K562 (cell line): Measurements from ENCODE around the gene TCF4. TPM values are rescaled to one million over a fixed set of nuclear protein-coding genes. Genes with fewer than 3 reads are reported as not detected.
A peak's percentile ranks its signal among the peaks of the same experiment; 100 is the strongest.

Experiments
- ATAC-seq: fragments of 200-7000 bp; cut with Tn5 transposase; 3 replicates; pipeline ENCODE4 v1.9.1; 2020; ENCODE audit warnings: moderate library complexity
- BruUV-seq: library from RNA; stranded (reverse); fragments of 400-500 nt; replicated peaks from 2 replicates; lab custom pipeline; 2021; lab: Mats Ljungman, UMichigan
- CTCF ChIA-PET: fragments of 300-600 bp; formaldehyde crosslinking; extraction: SDS; loops from one replicate; lab custom pipeline; 2021; ENCODE audit warnings: low intra/inter-chr PET ratio; lab: Yijun Ruan, JAX
- POLR2A ChIA-PET: fragments of 300-600, 350-650 bp; sonication (Branson Sonifier 250); formaldehyde crosslinking; extraction: SDS; loops from one replicate; lab custom pipeline; 2021; ENCODE audit warnings: antibody characterized with exemption, inconsistent platforms; lab: Yijun Ruan, JAX
- DNase-seq, 4 experiments: peaks; one replicate each; pipeline versions ENCODE4 v3.0.0 to v3.0.0-alpha.2; 2011 to 2018; ENCODE audit warnings: low spot score in 3 of 4, mixed read lengths in 3 of 4; ENCODE audit errors: extremely low read depth in 1 of 4
- FAIRE-seq: peaks from 2 replicates; lab custom pipeline; 2011; peaks lifted over from hg19 to GRCh38; lab: Jason Lieb, UNC
- H2AFZ ChIP-seq: 2 replicates; pipeline ENCODE4 v1.6.0; 2011; ENCODE audit warnings: low read depth, low read length, control low read depth, inconsistent platforms
- H3K27ac ChIP-seq: fragments of 200-600 bp; 3 replicates; pipeline ENCODE4 v1.8.0; 2011; ENCODE audit warnings: low read depth, mild to moderate bottlenecking, control low read depth, inconsistent platforms, low read length, moderate library complexity, mixed read lengths; ENCODE audit errors: extremely low read depth
- H3K27me3 ChIP-seq, 2 experiments: fragments of 300-600 bp in 1 of 2; 2 replicates in 1 of 2; 3 replicates in 1 of 2; pipeline versions ENCODE4 v1.6.0 to v1.8.0; 2011; ENCODE audit warnings: inconsistent platforms in 2 of 2, low read length in 2 of 2, mild to moderate bottlenecking in 1 of 2, mixed read lengths in 1 of 2, moderate library complexity in 1 of 2; ENCODE audit not compliant: control insufficient read depth in 2 of 2, insufficient read depth in 2 of 2
- H3K36me3 ChIP-seq: fragments of 300-600 bp; 3 replicates; pipeline ENCODE4 v1.8.0; 2011; ENCODE audit warnings: mild to moderate bottlenecking, low read length, inconsistent platforms; ENCODE audit not compliant: control insufficient read depth, insufficient read depth
- H3K4me1 ChIP-seq, 2 experiments: fragments of 200-600 bp in 1 of 2; replicated peaks in 1 of 2; 2 replicates in 1 of 2; 3 replicates in 1 of 2; pipeline versions ENCODE4 v1.5.1 to v1.8.0; 2011; ENCODE audit warnings: inconsistent platforms in 2 of 2, low read length in 2 of 2, mild to moderate bottlenecking in 1 of 2, mixed read lengths in 1 of 2, moderate library complexity in 1 of 2; ENCODE audit not compliant: control insufficient read depth in 2 of 2, insufficient read depth in 2 of 2
- H3K4me2 ChIP-seq: 2 replicates; pipeline ENCODE4 v1.6.1; 2011; ENCODE audit warnings: low read length, control low read depth, inconsistent platforms, mixed read lengths; ENCODE audit not compliant: insufficient read depth
- H3K4me3 ChIP-seq: fragments of 200-600 bp; sonication (generic), shearing (Covaris generic); 2 replicates; pipeline ENCODE4 v1.5.1; 2016; ENCODE audit warnings: control low read depth, inconsistent platforms
- H3K79me2 ChIP-seq: fragments of 200-600 bp; 3 replicates; pipeline ENCODE4 v1.8.0; 2011; ENCODE audit warnings: low read length, inconsistent platforms; ENCODE audit not compliant: control insufficient read depth, insufficient read depth
- H3K9ac ChIP-seq, 2 experiments: 2 replicates each; pipeline versions ENCODE4 v1.6.0 to v1.6.1; 2011; ENCODE audit warnings: low read depth in 2 of 2, low read length in 2 of 2, control low read depth in 1 of 2, inconsistent platforms in 1 of 2, mild to moderate bottlenecking in 1 of 2, mixed read lengths in 1 of 2; ENCODE audit not compliant: insufficient read depth in 1 of 2
- H3K9me1 ChIP-seq: one replicate; pipeline ENCODE4 v1.6.0; 2011; ENCODE audit warnings: inconsistent platforms, mild to moderate bottlenecking, low read length, moderate library complexity; ENCODE audit not compliant: control insufficient read depth, insufficient read depth
- H3K9me3 ChIP-seq: replicated peaks from 2 replicates; pipeline ENCODE4 v1.5.1; 2011; ENCODE audit warnings: low read depth, low read length, inconsistent platforms; ENCODE audit not compliant: control insufficient read depth, insufficient read depth
- H4K20me1 ChIP-seq: replicated peaks from 2 replicates; pipeline ENCODE4 v1.6.1; 2011; ENCODE audit warnings: low read length, inconsistent platforms, mixed read lengths; ENCODE audit not compliant: control insufficient read depth, insufficient read depth
- ATF2 ChIP-seq: sonication (generic); formaldehyde crosslinking; IDR thresholded peaks from 2 replicates; pipeline ENCODE4 v1.8.1; 2022; ENCODE audit warnings: missing genetic modification reagents
- CSDE1 ChIP-seq, 2 experiments: fragments of 450-650 bp; IDR thresholded peaks; 2 replicates each; pipeline ENCODE4 v1.6.1; 2016; ENCODE audit warnings: mild to moderate bottlenecking in 1 of 2
- E2F8 ChIP-seq: fragments of 450-650 bp; IDR thresholded peaks from 2 replicates; pipeline ENCODE4 v1.7.1; 2018; ENCODE audit warnings: mild to moderate bottlenecking, low read depth; ENCODE audit not compliant: partially characterized antibody
- HMBOX1 ChIP-seq: sonication (generic); IDR thresholded peaks from 2 replicates; pipeline ENCODE4 v1.6.1; 2016
- HMG20B ChIP-seq: fragments of 250-450 bp; sonication (Bioruptor Pico); IDR thresholded peaks from 2 replicates; pipeline ENCODE4 v1.5.0; 2021; ENCODE audit warnings: mild to moderate bottlenecking
- NR2C2 ChIP-seq, 2 experiments: fragments of 200-800 bp in 1 of 2; sonication (Bioruptor generic) in 1 of 2; sonication (generic) in 1 of 2; formaldehyde crosslinking in 1 of 2; IDR thresholded peaks; 2 replicates each; pipeline versions ENCODE4 v1.6.1 to v1.8.0; 2016 to 2022; ENCODE audit warnings: mild to moderate bottlenecking in 1 of 2, missing compliant biosample characterization in 1 of 2, missing genetic modification characterization in 1 of 2, missing genetic modification reagents in 1 of 2
- SMARCC2 ChIP-seq: fragments of 450-650 bp; IDR thresholded peaks from 2 replicates; pipeline ENCODE4 v1.6.1; 2017; ENCODE audit warnings: antibody characterized with exemption, moderate library complexity, mild to moderate bottlenecking, low read depth
- TCF3 ChIP-seq: sonication (generic); formaldehyde crosslinking; IDR thresholded peaks from 2 replicates; pipeline ENCODE4 v1.4.0; 2020; ENCODE audit warnings: mild to moderate bottlenecking, missing genetic modification reagents
- ZNF583 ChIP-seq: fragments of 250-450 bp; sonication (Bioruptor Pico); IDR thresholded peaks from 2 replicates; pipeline ENCODE4 v1.4.0; 2020
- ZNF764 ChIP-seq: fragments of 250-450 bp; sonication (Bioruptor Pico); IDR thresholded peaks from 2 replicates; pipeline ENCODE4 v1.4.0; 2020; ENCODE audit warnings: low read depth, mild to moderate bottlenecking, moderate library complexity
- WGBS: fragments of 100-300 bp; shearing (Covaris generic); methylation state at CpG from one replicate; pipeline ENCODE4 v1.1.6; 2016; ENCODE audit warnings: low coverage, mixed read lengths; ENCODE audit not compliant: insufficient coverage; ENCODE audit errors: missing lambda C conversion rate; 5-methylcytosine and 5-hydroxymethylcytosine counted together
- in situ Hi-C: fragments of 300-500 bp; cut with MboI; formaldehyde crosslinking; loops from 4 replicates; pipeline ENCODE4 v1.15.0; 2018; ENCODE audit warnings: inconsistent platforms, mixed read lengths
- intact Hi-C: fragments of 100-400 bp; cut with micrococcal nuclease; formaldehyde crosslinking; loops from 2 replicates; pipeline ENCODE4 v1.14.2; 2022
- polyA plus RNA-seq, 8 experiments: library from polyadenylated mRNA; depleted of rRNA in 4 of 8; stranded (reverse) in 5 of 8; unstranded in 3 of 8; fragments of >200 nt; fragmentation: Nextera tagmentation in 2 of 8; fragmentation: Illumina TruSeq in 1 of 8; extraction: Ambion mirVana in 2 of 8; extraction: Trizol in 1 of 8; gene quantifications; 2 replicates each; pipeline versions ENCODE4 v1.2.1 to v1.2.3, GENCODE V29; 2011 to 2014; ENCODE audit warnings: inconsistent platforms in 1 of 8, missing spikeins in 1 of 8
- total RNA-seq, 7 experiments: library from RNA; depleted of rRNA in 6 of 7; stranded (reverse); fragments of >200 nt in 6 of 7; fragmentation: Illumina TruSeq in 2 of 7; extraction: Trizol in 2 of 7; gene quantifications; 2 replicates each; pipeline versions ENCODE4 v1.2.1 to v1.2.3, GENCODE V29; 2011 to 2021; ENCODE audit warnings: low replicate concordance in 1 of 7

Gene TCF4
- total and polyA plus RNA-seq, 9 of the 15 experiments (the other 6 are each of a cell fraction or from before 2014, with no cell fraction given): 4.8 to 24.7 (median 15.2) TPM

GRCh38 chr18:55387139-55387984 lies 200.6 kb downstream of the TCF4 start:
- 0 out of 2 replicates have a peak overlapping the region, but pooled peaks have one; percentile 27 for H2AFZ ChIP-seq
- H3K4me3 ChIP-seq: no peak overlapping the region
- no peaks in the 10 kb centered on the region for H3K36me3 ChIP-seq
- H3K9me3 ChIP-seq: no peaks in the 10 kb centered on the region
- H3K9ac ChIP-seq: peak overlapping the region in 1 of 2 experiments; percentile 37; a peak in 1 of 4 replicates
- 29% methylated on average over 7 of the region's 8 CpGs for WGBS
- DNase-seq: peak in 3 of 4 experiments; percentile 11 to 61 (median 26)
- no TSS peak for BruUV-seq
- intact Hi-C loops (loop anchor here (5.0 to 10.0 kb wide), 2 partner anchors 450 to 1247 kb away; partner anchors contain the start of gene TXNL1), in situ Hi-C loops (no loop called here)
- H3K4me2 ChIP-seq: peak overlapping the region; percentile 49; the same call in 1 of the 2 replicates
- no peaks in the 10 kb centered on the region for H3K27me3 ChIP-seq
- no peaks in the 10 kb centered on the region for H3K9me1 ChIP-seq
- FAIRE-seq: no peak
- peak; percentile 83 for ATAC-seq
- H4K20me1 ChIP-seq: no peaks in the 10 kb centered on the region
- 0 out of 3 replicates have a peak, but pooled peaks cover 4% of the 10 kb centered on the region for H3K79me2 ChIP-seq
- ChIA-PET CTCF (no interaction called here), POLR2A (interaction anchor here (0.6 kb wide), 1 partner anchor 23 kb away, joined by 3 read pairs; no protein-coding TSS in a partner anchor)
- peak overlapping the region; percentile 70 for H3K27ac ChIP-seq
- H3K4me1 ChIP-seq: peaks cover 8 to 26% of the 10 kb centered on the region in 2 experiments
- TF ChIP-seq ZNF583 (no peak), ZNF764 (no peak), CSDE1 (IDR thresholded peaks at IDR 0.05) (no peak), ATF2 (no peak), E2F8 (no peak), HMG20B (no peak), HMBOX1 (peak; percentile 84), TCF3 (CRISPR knock-in tag) (peak; percentile 17; the same call in 1 of the 2 replicates), SMARCC2 (no peak), NR2C2 (CRISPR knock-in tag; IDR thresholded peaks at IDR 0.05) (no peak), NR2C2 (tag; IDR thresholded peaks at IDR 0.05) (0 out of 2 replicates have a peak, but pooled peaks have one; percentile 11)
